NCI-H1092 (cell line): Measurements from ENCODE around the gene ZBTB20.
"Not testable (repeated sequence)": the region's sequence is repeated elsewhere in the genome, so short reads cannot be mapped to it uniquely, and the experiment has no call there.

Experiments
- DNase-seq: peaks from one replicate; lab custom pipeline; 2025; lab: John Stamatoyannopoulos, UW

The ZBTB20 gene

DNA sequence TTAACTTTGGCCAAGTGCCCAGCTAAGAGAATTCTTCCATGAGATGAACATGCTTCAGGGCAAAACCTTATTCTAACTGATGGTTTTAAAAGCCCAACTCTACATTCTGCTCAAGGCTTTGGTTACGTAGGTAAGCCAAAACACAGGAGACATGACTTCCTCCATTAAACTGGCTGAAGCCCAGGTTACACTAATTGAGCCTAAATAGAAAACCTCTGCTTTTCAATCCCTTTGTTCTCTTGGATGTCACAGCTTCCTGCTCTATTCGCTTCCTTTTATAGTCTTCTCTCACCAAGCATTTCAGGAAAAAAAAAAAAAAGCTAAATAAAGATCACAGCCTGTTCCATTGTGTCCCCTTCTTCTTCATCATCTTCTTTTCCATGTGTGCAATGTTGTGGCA lies 432.9 kb downstream of the ZBTB20 start:
- DNase-seq, result no peak

DNA sequence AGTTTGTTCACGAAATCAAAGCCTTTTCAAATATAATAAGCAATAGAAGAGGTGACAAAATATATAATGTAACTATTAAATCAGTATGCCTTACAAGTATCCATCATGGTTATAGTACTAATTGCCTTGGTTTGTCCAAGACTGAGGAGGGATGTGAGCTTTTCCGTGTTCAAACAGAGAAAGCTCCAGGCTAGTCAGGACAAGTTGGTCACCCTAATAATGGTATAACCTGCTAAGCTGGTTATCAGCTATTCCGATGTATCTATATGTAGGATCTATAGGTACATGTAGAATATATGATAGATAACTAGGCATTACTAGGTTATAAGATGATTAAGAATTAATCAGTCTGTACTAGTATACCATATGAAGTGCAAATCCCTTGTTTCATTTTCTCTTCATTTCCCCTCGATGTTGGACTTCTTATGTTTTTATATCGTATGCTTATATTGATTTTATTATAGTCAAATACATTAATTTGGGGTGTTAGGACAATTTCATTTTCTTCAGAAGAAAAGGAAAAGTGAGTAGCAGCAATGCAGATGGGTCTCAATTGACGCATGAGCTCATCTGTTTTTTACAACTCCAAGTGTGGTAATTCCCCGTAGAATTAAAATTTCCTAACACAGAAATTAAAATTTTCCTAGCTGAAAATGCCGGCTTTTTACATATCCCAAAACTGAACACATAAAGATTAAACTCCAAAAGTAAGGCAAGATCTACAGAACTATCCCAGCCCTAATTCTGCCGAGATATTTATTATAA lies 434.2 kb downstream of the ZBTB20 start:
- no peak for DNase-seq

DNA sequence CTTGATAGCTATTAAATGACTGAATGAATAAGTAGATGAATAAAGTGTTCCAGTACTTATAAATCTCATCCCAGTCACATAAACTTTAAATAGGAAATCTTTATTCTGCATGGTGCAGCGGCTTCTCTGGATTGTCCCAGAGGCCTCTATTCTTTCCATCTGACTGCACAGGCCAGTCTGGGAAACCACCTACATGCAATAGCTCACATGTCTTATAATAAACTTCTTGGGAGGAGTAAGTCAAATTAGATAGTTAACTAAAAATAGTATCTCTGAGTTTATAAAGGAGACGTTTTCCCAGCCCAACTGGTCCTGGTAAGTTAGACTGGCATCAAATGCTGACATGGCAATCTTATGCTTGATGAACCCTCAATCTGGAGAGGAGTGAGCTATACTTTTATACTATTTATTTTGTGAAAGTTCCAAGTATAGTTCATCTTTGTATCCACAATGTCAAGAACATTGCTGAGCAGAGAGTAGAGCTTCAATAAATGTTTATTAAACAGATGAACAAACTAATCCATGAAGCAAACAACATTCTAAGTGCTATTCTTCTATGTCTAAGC lies 435.7 kb downstream of the ZBTB20 start:
- DNase-seq, result no peak

DNA sequence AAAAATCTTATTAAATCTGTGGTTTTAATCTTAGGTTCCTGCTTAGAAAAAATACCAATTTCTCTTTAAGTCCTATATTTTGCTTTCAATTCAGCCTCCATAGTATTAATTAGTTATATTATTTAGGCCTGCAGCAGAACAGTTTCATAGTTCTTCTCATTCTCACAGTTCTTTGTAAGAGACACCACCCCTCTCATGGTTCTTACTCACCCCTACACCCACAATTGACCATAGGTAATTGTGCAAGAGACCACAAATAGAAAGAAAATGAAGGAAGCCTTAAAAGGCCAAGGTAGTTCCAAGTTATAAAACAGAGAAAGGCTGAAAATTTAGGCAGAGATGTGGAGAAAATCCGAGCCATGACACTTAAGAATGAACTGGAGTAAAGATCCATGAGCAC lies 438.0 kb downstream of the ZBTB20 start:
- DNase-seq, result no peak

DNA sequence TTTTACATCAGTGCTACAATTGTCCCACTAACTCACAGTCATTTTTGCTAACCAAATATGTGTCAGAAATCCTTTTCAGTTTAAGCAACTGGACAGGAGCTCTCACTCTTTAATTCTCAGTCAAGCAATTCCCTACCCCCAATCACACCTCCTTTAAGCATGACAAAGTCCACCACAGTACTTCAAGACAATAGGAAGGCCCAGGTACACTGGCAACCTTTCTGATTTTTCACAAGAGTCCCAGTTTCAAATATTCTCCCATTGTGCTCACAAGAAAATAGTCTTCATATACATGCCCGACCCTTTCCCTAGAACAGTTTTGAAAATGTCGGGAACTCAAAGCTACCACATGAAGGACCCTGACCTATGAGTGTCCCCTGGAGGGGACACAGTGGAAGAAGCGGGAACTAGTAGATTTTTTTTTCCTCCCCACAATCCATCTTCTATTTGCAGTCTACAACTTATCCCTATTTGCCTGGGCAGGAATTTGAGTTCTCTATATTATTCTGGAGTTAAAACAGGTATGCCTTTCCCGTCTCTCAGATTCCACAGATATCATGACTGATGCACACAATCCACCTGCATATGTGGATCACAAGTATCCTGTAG lies 439.7 kb downstream of the ZBTB20 start:
- DNase-seq, result no peak

DNA sequence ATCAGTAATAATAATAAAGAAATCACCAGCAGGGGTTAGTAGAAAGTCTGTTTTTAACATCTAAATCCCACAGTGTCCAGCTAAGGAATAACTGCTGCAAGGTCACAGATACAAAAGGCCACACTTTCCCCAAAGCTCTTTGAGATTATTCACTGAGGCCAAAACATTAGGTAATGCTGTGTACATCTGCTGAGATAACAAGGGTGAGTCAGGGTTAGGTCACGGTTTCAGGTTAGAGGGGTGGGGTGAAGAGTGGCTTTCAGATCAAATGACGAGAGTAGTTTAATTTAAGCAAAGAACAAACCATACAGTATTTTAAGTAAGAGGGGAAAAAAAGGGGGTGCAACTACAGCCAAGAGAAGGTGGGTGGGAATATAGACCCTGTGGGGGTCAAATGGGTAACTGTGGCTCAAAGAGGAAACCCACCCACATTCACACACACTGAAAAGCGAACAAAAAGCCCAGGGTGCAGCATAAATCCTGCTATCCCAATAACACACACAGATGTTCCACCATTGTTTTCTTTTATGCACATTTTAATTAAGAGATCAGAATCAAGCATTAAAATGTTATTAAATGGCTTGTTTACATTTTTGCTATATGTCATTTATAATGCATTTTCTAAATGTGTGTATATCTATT lies 440.4 kb downstream of the ZBTB20 start:
- no peak for DNase-seq

DNA sequence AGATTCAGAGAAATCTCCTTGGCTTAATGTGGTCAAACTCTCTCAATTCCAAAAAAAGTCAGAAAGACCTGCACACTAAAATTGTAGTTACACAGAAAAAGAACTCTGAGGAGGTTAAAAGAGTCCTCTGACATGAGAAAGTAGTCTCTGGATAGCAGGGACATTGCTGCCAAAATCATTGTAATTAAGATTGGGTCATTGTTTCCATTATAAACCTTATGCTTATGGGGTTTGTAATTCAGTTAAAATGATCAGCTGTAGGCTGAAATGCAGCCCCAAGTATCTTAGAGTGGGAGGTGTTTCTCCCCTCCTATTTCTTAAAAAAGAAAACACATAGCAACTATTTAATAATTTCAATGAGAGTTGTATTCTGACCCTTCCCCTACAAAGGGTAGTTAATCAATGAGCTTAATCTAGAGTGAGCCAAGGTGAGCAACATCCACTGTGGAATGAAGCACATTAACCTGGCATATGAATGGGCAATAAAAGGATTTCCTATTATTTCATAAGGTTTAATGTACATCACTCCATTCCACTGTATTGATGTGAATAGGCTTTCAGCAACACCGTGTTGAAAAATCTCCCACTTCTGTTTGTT lies 446.4 kb downstream of the ZBTB20 start:
- no peak for DNase-seq

DNA sequence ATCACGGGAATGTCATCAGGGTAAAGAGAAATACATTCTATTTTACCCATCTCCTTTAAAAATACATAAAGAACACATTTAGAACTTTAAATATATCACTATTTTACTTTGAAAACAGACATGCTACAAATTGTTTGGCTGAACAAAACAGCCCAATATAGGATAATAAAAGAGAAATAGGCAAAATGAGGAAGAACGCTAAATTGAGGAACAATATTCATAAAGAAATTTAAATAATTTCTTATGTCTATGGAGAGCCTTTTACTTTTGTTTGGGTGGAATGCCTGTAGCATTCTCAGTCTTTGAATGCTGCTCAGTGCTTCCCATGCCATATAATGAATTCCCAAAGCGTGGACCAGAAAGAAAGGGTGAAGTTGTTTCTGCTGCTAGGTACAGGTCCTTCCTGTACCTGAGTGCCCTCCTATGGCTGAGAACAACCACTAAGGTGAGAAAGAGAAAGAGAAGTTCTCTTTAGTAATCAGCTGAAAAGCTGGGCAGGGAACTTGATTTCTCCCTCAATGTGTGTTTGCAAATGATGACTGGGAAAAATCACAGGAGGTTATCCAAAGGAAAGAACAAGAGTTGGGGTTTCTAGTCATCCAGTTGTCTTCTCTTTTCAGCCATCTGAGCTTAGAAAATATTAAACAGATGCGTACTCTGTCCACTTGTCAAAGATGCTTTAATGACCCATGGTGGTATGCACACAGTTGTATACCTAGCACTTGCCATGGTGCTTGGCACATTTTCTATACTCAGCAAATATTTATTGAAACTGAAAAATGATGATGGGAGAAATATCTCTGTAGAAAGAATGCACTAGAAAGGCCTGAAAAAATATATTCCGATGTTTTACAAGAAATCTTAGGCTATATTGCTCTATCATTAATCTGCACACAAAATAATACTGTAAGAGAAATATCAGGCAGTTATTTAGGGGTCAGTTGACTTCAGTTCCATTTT lies 448.7 kb downstream of the ZBTB20 start:
- no peak for DNase-seq

DNA sequence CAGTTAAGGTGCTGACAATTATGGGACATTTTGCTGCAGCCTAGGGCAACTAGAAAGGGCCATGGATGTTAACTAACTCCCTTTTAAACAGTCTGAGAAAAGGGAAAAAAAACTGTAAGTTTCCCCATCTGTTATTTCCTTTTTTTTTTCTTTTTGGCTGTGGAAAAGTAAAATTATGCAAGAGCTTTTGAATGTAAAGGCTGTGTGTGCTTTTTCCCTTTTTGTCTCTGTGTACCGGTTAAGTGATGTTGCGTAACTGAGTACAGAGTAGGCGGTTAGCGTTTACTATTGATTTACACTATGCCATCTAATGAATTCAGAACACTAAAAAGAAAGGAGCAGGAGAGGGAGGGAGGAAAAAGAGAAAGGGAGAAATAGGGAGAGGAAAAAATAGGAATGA lies 449.7 kb downstream of the ZBTB20 start:
- no peak for DNase-seq

DNA sequence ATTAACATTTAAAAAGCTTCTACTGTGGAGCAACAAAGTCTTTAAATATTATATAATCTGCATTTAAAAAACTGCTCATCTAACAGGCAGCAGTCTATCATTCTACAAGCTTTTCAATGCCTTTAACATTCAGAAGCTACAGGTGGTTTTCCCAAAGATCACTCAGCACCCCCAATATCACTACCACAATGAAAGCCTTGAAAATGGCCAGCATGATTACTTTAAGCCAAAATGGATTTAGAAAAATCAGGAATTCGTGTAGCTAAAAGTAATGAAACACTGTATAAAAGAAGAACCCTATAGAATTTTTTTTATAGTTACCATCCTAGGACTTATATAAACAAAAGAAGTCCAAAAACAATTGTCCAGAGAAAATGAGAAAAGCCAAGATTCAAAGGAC lies 452.8 kb downstream of the ZBTB20 start:
- DNase-seq, result no peak

DNA sequence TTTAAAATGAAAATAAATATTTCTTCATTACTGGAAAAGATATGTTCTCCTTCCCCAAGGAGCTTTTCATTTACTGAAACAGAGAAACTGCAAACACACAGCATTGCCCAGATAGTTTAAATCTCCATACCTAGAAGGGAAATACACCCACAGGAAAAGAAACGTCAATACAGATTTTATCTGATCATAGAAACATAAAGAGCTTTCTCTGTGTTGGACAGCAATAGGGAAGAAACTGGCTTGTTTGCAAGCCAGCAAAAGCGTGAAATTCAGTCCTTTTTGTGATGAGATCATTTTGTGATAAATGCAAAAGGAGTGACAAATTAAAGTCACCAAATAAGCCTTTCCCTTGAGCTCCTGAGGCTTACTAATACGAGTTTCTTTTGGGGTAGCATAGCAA lies 455.2 kb downstream of the ZBTB20 start:
- no peak for DNase-seq

DNA sequence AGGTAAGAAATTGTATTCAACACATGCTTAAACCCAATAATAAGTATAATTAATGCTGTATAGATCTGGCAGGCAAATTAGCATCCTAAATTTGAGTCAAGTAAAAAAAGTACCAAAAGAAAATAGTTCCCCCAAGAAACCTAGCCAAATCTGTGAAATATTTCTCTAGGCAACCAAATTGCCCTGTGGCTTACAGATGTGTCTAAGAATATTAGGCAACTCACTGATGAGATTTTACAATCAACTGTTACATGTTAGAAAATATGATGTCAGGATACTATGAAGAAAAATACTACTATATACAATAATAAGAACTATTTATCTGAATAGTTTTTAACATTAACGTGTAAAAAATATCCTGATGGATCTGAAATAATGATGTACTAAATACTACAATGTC lies 456.2 kb downstream of the ZBTB20 start:
- DNase-seq, result no peak

DNA sequence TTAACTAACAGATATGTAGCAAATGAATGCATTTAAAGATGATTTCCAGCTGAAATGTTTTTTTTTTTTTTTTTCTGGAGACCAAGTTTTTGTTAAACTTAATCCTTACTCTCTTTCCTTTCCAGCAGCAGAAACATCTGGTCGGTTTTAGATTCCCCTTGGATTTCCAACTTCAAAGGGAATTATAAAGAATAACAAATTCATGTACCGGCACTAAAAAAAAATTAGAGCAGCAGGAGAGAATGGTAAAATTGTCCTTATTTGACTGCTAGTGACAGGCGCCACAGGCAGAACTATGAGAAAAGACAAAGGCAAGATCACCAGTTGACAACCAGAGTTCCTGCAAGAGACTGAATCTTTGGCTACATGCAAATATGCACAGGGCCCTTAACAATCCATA lies 459.9 kb downstream of the ZBTB20 start:
- no peak for DNase-seq

DNA sequence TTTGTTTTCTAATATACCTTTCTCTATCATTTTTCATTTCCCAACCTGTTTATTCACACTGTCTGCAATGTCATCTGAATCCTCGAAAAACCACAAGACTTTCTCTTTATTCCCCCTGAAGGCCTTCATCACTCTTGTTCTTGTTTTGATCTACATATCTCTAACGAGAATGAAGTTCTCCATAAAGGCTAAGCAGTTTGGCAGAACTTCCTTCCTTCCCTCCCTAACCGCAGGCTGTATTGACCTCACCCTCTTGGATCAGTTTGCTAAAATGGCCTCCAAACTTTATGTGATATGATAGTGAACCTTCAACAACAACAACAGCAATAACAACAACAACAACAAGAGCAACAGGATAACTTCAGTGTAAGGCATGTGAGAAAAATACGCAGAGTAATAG lies 460.5 kb downstream of the ZBTB20 start:
- DNase-seq, result no peak

DNA sequence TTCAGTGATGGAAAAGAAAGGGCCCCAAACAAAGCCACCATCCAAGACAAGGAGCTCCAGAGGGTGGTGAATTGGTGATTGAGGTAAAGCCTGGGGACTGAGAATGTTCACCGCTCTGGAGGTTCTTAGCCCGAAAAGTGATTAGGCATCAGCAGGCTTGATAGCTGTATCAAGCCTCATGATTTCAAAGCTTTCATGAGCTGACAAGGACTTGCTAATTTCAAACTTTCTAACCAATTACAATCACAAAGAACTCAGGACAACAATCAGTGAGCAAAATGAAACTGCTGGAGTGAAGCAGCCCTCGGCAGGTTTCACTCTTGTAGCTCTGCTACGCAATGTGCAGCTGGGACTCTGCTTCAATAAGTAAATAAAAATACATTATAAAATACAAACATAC lies 461.9 kb downstream of the ZBTB20 start:
- no peak for DNase-seq

DNA sequence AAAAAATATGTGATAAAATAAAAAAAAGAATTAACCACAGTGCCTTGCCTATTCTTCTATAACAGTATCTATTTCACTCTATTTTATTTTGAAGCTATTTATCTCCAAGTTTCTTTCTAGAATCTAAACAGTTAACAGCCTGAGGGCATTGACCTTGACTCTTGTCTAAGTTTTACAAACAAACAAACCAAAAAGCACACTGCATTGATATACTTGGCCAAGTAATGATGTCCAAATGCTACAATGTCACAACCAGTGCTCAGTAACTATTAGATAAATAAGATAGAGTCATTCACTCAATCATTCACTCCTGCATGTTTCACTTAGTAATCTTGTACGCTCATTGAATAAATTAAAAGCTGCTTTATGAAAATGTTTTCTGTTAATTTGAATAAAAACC lies 466.8 kb downstream of the ZBTB20 start:
- no peak for DNase-seq

DNA sequence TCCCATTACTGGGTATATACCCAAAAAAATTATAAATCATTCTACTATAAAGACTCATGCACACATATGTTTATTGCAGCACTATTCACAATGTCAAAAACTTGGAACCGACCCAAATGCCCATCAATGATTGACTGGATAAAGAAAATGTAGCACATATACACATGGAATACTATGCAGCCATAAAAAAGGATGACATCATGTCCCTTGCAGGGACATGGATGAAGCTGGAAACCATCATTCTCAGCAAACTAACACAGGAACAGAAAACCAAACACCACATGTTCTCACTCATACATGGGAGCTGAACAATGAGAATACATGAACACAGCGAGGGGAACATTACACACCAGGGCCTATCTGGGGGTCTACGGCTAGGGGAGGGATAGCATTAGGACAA lies 467.3 kb downstream of the ZBTB20 start:
- not testable (repeated sequence) for DNase-seq

DNA sequence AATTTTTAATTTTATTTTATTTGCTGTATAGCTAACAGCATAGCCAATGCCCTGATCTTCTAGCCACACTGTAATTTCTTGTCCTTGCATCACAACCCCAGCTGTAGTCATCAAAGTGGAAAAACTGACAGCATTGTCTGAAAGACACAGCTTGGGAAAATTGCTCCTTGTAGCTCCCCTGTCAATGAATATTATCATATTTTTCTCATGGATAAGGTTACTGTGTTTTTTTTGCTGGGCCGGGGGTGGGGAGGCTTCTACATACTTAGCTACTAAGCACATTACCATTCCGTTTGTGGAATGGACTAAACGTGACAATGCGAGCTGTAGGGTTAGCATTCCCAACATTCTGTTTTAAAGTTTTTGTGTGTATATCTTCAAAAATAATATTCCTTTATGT lies 472.0 kb downstream of the ZBTB20 start:
- no peak for DNase-seq

DNA sequence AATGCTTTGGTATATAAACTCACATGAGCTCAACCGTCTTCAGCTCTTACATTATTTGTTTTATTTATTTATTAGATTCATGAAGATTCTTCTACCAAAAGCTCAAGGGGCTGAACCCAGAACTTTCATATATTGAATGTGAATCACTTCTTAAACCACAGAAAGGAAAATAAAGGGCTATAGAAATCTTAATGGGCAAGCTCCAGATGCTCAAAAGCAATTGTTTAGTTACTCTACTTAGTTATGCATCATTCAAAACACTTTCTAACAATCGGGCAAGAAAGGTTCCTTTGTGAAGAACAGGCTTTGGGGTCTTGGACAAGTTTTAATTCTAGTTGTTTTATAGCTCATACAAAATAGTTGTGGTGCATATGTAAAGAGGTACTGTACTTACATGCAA lies 473.1 kb downstream of the ZBTB20 start:
- DNase-seq, result no peak

DNA sequence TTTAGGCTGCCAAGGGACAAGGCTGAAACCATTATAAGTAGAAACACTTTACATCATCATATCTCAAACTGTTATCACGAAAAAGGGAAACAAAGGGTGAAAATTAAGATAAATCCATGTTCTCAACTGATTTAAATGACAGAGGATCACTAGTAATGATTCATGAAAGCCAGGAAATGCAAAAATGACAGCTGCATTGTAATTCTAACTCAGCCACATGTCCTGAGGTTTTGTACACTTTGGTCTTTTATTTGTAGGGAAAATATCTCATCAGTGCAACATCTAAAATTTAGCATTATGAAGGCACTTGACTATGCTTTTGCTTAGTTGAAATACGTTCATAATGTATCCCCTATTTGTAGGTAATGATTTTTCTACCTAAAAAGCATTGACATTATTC lies 473.6 kb downstream of the ZBTB20 start:
- DNase-seq, result no peak

DNA sequence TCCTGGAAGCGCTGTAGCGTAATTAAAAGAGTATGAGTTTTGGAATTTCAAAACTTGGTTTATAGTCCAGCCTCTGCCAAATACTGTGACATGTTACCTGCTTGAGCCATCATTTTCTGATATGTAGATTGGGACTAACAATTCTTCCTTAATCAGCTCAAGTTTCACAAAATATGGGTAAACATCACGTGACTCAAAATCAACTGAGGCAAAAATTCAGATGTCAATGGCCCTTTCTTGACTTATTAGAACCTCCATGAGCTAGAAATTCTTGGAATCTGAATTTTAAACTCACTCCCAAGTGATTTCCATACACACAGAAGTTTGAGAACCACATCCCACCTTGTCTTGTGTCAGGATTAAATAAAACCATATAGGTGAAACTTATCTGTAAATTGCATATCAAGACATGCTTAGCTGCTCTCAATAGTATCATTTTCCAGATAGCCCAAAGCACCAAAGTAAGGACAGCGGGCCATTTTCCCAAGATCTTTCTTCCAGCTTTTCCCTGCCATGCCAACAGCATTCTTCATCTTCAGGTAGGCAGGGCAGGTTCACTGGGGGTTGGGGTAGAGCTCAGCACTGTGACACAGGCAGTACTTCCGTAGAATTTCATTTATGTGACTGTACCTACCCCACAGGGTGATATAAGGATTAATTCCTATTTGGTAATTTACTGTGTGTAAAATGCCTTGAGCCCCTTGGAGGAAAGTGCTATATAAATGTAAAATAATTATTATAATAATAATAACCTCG lies 474.2 kb downstream of the ZBTB20 start:
- DNase-seq, result no peak
